A673 (cell line): ENCODE measurements around the gene FGR. TPM values are rescaled to one million over a fixed set of nuclear protein-coding genes. Genes with fewer than 3 reads are reported as not detected.
A peak's percentile ranks its signal among the peaks of the same experiment; 100 is the strongest.

Experiments used
- BruUV-seq: library from RNA; stranded (reverse); fragments of 400-500 nt; replicated peaks from 2 replicates; lab custom pipeline; 2021; lab: Mats Ljungman, UMichigan
- CTCF ChIA-PET: fragments of 300-600 bp; sonication (Branson Sonifier 250); formaldehyde crosslinking; loops from one replicate; lab custom pipeline; 2022; ENCODE audit warnings: antibody characterized with exemption; lab: Charles Lee
- POLR2A ChIA-PET: fragments of 300-600 bp; sonication (Branson Sonifier 250); formaldehyde crosslinking; loops from one replicate; lab custom pipeline; 2022; ENCODE audit warnings: antibody characterized with exemption; ENCODE audit not compliant: low non-redundant PET; lab: Charles Lee
- DNase-seq: peaks from one replicate; pipeline ENCODE4 v3.0.0-alpha.2; 2015; ENCODE audit warnings: low spot score
- H3K27ac ChIP-seq: fragments of 200-600 bp; sonication (generic); 2 replicates; pipeline ENCODE4 v1.5.1; 2016; ENCODE audit warnings: mixed run types, low read depth, mild to moderate bottlenecking, mixed read lengths, antibody characterized with exemption, low read length; ENCODE audit not compliant: poor library complexity, severe bottlenecking
- H3K27me3 ChIP-seq: fragments of 200-600 bp; sonication (generic); replicated peaks from 2 replicates; pipeline ENCODE4 v1.6.1; 2017; ENCODE audit warnings: mixed run types, low read depth, mild to moderate bottlenecking, mixed read lengths, antibody characterized with exemption, low read length; ENCODE audit not compliant: insufficient read depth, poor library complexity
- H3K36me3 ChIP-seq: fragments of 200-600 bp; sonication (generic); 2 replicates; pipeline ENCODE4 v1.6.1; 2016; ENCODE audit warnings: mixed run types, mild to moderate bottlenecking, mixed read lengths, antibody characterized with exemption, low read length; ENCODE audit not compliant: insufficient read depth, poor library complexity, severe bottlenecking
- H3K4me1 ChIP-seq: fragments of 200-600 bp; sonication (generic); 2 replicates; pipeline ENCODE4 v1.6.1; 2017; ENCODE audit warnings: mixed run types, mild to moderate bottlenecking, mixed read lengths, antibody characterized with exemption, low read length; ENCODE audit not compliant: insufficient read depth, poor library complexity, severe bottlenecking
- H3K4me3 ChIP-seq: fragments of 200-600 bp; sonication (generic); 2 replicates; pipeline ENCODE4 v1.5.1; 2016; ENCODE audit warnings: low read depth, mixed run types, mild to moderate bottlenecking, mixed read lengths, low read length; ENCODE audit not compliant: poor library complexity, severe bottlenecking
- H3K9me3 ChIP-seq: fragments of 200-600 bp; sonication (generic); 2 replicates; pipeline ENCODE4 v1.6.1; 2016; ENCODE audit warnings: mixed run types, low read depth, mild to moderate bottlenecking, mixed read lengths, antibody characterized with exemption, low read length; ENCODE audit not compliant: poor library complexity, severe bottlenecking
- EZH2 ChIP-seq: fragments of 200-600 bp; sonication (generic); IDR thresholded peaks from 2 replicates; pipeline ENCODE4 v1.6.1; 2017; ENCODE audit warnings: borderline replicate concordance, low read depth, mild to moderate bottlenecking, mixed read lengths, antibody characterized with exemption, low read length; ENCODE audit not compliant: poor library complexity, severe bottlenecking
- intact Hi-C: fragments of 100-400 bp; cut with micrococcal nuclease; formaldehyde crosslinking; loops from one replicate; pipeline ENCODE4 v1.10.0; 2022; ENCODE audit not compliant: unreplicated experiment
- total RNA-seq: library from RNA; stranded (reverse); gene quantifications from 2 replicates; pipeline ENCODE4 v1.2.3, GENCODE V29; 2021
- TF ChIP-seq, protein P1 (sequence below): fragments of 300-800, 200-600 bp; sonication (generic); conservative IDR thresholded peaks from 2 replicates; pipeline ENCODE4 v1.5.1; 2017; ENCODE audit warnings: low read depth, mild to moderate bottlenecking, antibody characterized with exemption, low read length, moderate library complexity, mixed read lengths

The FGR gene
- total RNA-seq, 1 experiment from 2014 or later = not detected

DNA sequence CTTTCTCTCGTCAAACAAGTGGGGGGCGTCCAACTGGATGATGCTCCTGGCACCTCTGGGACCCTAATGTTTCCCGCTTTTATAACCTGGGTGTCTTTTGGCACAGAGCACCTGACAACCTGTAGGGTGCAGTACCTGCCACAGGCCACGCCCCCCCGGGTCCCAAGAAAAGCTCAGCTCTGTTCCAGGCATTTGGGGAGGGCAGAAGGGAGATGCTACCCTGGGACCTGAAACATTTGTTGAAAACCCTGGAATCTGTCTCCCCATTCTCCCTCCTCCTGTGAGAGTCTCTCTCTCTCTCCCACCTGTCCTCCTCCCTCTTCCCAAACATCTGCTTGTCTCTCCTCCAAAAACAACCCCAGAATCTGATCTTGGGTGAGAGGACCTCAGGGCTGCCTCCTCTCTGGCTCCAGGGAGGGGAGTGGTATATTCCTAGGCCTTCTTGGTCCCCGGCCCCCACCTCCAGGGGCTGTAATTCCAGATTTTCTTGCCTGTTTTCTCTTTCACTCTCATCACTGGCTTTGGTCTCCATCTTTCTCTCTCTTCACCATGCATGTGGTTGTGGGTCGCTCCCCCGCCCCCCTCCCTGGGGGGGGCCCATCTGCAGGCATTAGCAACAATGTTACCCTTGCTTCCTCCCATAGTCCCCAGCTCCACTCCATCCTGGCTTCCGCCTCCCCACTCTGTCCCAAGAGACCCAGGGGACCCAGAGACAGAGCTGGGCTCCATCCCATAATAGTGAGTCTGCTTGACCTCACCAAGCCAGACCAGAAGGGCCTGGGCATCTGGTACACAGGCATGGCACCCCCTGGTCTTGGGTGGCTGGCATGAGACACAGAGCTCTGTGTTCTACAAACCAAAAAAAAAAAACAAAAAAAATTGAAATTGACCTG is 35.1 kb downstream of the FGR start:
- intact Hi-C loops = no loop called here
- TF ChIP-seq EZH2 = no peak
- TF ChIP-seq, protein P1, sequence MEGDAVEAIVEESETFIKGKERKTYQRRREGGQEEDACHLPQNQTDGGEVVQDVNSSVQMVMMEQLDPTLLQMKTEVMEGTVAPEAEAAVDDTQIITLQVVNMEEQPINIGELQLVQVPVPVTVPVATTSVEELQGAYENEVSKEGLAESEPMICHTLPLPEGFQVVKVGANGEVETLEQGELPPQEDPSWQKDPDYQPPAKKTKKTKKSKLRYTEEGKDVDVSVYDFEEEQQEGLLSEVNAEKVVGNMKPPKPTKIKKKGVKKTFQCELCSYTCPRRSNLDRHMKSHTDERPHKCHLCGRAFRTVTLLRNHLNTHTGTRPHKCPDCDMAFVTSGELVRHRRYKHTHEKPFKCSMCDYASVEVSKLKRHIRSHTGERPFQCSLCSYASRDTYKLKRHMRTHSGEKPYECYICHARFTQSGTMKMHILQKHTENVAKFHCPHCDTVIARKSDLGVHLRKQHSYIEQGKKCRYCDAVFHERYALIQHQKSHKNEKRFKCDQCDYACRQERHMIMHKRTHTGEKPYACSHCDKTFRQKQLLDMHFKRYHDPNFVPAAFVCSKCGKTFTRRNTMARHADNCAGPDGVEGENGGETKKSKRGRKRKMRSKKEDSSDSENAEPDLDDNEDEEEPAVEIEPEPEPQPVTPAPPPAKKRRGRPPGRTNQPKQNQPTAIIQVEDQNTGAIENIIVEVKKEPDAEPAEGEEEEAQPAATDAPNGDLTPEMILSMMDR = no peak
- DNase-seq = no peak
- Histone ChIP-seq H3K27ac (peak overlapping the region; percentile 72), H3K4me1 (peaks cover 60% of the 10 kb centered on the region), H3K4me3 (peak overlapping the region; percentile 17), H3K9me3 (no peaks in the 10 kb centered on the region), H3K27me3 (no peaks in the 10 kb centered on the region), H3K36me3 (no peaks in the 10 kb centered on the region)
- CTCF ChIA-PET = interaction anchor here (0.6 to 2.0 kb wide), 5 partner anchors 15 to 44 kb away, joined by 3 to 37 read pairs (median 6); no protein-coding TSS in a partner anchor
- BruUV-seq = no TSS peak
- POLR2A ChIA-PET = interaction anchor here (0.5 kb wide), 1 partner anchor 76 kb away, joined by 19 read pairs; no protein-coding TSS in a partner anchor

DNA sequence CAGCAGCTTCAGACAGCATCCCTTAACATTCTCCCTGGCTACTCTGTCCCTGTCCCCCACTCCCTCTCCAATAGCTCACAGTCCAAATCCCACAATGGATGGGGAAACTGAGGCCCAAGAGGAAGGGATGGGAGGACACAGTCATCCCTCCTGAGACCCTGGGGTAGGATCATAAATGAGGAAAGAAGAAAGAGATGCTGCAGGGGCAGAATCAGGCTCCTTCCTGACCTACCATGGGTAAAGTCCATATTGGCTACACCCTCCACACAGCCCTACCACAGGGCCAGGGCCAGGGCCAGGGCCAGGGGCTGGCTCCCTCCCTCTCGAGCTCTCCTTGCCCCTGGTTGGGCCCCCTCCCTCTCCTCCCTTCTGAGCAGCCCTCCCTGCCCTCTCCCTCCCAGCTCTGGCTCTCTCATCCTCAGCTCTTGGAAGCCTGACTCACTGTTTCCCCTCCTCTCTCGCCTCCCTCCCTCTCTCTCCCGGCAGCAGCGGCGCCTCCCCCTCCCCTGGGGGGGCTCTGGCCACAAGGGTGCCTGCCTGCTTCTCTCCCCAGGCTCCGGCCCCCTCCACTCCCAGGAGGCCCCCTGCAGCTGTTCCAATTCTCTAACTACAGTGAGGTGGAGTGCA is 36.0 kb downstream of the FGR start:
- Histone ChIP-seq H3K4me3 (peak overlapping the region; percentile 17), H3K9me3 (no peaks in the 10 kb centered on the region), H3K27ac (peak overlapping the region; percentile 72), H3K36me3 (no peaks in the 10 kb centered on the region), H3K4me1 (peaks cover 64% of the 10 kb centered on the region), H3K27me3 (no peaks in the 10 kb centered on the region)
- ChIA-PET POLR2A (no interaction called here), CTCF (interaction anchor here (1.4 kb wide), 1 partner anchor 42 kb away, joined by 8 read pairs; no protein-coding TSS in a partner anchor)
- intact Hi-C loops = no loop called here
- TF ChIP-seq, protein P1 = no peak
- no peak for TF ChIP-seq EZH2
- peak; percentile 55 for DNase-seq
- BruUV-seq = no TSS peak

DNA sequence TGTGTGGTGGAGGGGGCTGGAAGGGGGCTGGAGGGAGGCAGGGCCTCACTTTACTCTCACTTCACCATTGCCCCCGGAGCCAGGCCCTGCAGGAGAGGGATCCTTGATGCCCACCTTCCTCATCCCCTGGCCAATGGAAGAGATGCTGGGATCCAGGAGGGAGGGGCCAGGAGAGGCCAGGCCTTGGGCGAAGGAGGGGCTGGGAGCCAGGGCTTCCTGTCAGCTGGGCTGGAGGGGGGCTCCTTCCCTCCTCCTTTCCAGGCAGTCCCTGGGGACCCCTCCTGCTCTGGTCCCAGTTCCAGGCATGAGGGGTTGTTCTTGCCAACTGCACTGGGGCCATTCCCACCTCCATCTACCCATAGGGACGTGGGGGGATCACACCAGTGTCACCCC is 36.7 kb downstream of the FGR start:
- TF ChIP-seq, protein P1 = no peak
- TF ChIP-seq EZH2 = no peak
- Histone ChIP-seq H3K4me1 (peaks cover 71% of the 10 kb centered on the region), H3K27ac (peak overlapping the region; percentile 73), H3K9me3 (no peaks in the 10 kb centered on the region), H3K4me3 (no peak overlapping the region), H3K27me3 (no peaks in the 10 kb centered on the region), H3K36me3 (no peaks in the 10 kb centered on the region)
- intact Hi-C loops = no loop called here
- ChIA-PET CTCF (interaction anchor here (1.4 kb wide), 1 partner anchor 42 kb away, joined by 8 read pairs; no protein-coding TSS in a partner anchor), POLR2A (no interaction called here)
- no TSS peak for BruUV-seq
- DNase-seq = peak; percentile 69
